GM18873 (cell line): Measurements from ENCODE around the gene CDHR4.
"Not testable (repeated sequence)": the region's sequence is repeated elsewhere in the genome, so short reads cannot be mapped to it uniquely, and the experiment has no call there.

Experiments
- ATAC-seq: cut with Tn5 transposase; IDR thresholded peaks from one replicate; pipeline ENCODE4 v1.9.1; 2021; ENCODE audit warnings: mild to moderate bottlenecking, moderate library complexity, moderate number of reproducible peaks; ENCODE audit not compliant: unreplicated experiment, low FRiP score

CDHR4 gene, protein sequence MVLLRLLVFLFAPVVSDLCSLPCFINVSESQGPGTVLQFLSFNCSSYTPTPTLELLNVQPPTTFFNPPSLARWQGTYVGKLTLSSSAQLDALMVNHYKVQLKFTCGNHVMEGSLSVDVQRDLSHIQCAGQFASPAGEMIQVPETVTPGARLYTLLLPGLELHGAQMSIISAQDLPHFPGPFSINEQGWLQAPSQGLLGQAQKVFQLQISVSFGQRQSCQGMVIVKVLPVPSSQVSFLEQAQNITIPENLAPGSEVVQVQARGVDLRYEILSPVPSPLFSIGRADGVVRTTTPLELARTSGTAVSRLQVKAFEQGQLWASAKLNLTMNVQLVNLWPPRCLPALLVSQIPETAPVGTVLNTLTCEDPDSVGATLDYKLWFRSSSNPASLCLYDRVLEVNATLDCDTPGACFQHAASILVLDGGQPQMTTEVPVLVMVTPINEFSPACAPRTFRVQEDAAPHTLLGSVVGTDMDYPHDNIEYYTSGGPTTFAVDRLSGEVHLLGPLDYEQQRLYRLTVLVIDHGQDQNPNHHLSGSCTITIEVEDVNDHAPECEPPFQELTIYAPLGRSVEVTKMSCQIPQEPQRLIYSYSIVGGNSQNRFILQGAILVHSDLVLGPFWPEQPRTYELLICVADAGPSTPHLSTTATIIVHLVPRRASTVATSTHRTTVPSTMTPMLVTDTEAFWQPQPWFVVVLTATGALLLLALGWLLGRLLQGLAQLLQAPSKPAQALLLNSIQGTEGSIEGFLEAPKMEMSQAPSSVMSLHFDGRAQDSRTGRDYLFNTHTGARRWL

GRCh38 chr3:49799761-49800160 lies at the start of gene CDHR4:
TSS of gene CDHR4 (minus strand) at chr3:49799873. CDS start at chr3:49799812, 61 bp downstream.
- no peak for ATAC-seq

DNA sequence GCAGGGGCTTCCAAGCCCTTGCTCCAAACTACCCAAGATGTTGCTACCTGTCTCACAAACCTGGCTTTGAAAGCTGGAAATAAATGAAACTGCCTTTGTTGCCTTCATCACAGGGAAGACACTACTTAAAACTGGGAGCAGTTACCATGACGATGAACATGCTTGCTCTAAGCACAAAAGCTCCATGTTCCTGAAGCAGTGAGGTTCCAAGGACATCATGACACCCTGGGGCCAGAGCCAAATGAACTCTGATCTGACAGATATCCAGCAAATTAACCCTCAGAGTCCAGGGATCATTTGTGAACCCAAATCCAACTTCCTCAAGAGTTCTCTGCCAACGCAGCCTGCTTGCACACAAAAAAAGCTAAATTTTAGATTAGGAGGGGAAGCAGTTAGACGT lies 46.0 kb upstream of the CDHR4 start:
- no peak for ATAC-seq

DNA sequence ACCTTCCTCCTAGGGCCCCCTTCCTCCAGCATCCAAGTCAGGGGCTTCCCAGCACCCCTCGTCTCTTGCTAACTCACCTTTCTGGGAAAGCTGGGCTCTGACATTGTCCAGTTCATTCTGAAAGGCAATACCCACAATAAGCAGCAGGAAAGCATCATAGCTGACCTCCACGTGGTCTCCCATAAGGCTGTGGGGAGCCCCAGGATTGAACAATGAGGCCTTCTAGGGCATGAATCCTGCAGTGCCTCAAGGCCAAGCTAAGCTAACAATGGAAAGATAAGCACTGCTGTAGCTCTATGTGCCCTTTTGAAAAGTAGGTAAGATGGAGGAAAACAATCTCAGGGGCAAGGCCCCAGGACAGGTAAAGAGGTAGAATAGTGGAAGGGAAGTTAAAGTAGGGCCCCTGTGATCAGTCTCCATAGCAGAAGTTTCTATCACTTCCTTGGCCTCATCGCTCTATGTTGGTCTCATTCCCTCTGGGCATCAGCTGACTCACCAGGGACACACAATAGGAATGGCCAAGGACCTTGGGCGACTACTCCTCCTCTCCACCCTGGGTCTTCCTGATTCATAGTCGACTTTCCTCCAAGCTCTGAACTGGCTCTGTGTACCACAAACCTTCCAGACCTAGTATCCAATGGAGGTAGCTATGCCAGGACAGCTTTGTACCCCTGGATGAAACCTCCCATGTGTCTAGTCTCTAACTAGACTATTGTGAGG lies 45.0 kb upstream of the CDHR4 start:
- no peak for ATAC-seq

DNA sequence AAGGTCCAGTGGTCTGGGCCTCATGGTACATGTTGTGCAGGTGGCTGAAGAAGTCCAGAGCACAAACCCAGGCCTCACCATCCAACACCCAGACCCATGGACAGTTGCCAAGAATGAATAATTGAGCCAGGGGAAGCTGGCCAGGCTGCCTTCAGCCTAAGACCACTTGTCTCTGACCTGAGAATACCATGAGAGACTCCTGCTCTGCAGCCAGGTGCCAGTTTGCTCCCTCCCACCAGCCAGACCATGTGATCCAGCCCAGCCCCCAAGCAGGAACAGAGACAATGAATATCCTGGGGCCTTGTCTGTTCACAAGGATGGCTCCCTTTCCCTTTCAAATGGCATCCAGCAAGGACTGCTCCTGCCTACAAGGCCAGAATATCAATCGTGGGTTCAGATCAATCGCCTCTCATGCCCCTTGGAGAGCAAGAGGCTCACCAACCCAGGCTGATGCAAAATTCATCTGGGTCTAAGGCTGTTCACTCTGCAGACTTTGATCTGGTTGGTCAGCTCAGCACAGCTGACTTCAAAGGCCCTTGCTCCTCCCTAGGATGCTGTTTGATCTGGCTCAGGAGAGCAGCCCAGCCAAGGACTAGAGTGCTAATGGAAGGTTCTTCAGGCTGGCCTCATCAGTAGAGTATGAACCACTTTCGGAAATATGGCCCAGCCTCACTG lies 43.3 kb upstream of the CDHR4 start:
- ATAC-seq: no peak

DNA sequence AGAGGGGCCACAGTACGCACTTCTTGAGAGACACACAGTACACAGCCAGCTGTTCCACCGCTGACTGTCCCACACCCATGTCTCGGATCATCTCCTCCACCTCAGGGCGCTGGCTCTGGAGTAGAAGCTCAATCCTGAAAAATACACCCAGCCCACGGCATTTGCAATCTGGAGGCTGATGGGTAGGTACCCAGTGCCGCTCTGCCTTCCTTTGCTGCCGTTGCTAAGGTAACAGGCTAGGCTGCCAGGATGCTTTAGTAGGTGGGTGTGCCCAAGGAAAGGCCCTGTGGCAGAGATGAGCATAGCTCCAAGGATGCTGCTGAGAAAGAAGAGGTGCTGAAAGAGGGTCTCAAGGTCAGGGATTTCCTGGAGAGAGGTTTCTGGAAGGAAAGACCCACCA lies 42.1 kb upstream of the CDHR4 start:
- no peak for ATAC-seq

DNA sequence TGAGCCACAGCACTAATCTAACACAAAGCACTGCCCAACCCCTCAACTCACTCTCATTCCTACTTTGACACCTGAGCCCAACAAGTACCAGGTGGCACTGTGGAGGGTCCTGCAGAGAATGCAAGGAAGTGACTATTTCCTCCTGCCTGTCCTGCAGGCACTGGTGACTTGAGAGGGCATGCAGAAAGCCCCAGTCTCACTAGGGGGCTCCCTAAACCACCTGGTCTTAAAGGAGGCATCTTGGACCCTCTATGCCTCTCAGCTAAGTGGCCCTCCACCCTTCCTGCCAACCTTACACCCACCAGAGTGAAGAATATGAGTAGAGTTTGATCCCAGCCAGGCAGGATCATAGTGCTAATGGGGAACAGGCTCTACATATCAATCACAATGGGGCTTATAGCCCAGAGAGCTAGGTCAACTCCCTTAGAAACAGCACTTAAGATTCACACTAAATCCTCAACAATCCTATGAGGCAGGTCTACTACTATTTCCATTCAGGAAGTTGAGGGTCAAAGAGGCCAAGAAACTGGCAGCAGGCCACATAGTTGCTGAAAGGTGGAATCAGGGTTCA lies 41.5 kb upstream of the CDHR4 start:
- no peak for ATAC-seq

DNA sequence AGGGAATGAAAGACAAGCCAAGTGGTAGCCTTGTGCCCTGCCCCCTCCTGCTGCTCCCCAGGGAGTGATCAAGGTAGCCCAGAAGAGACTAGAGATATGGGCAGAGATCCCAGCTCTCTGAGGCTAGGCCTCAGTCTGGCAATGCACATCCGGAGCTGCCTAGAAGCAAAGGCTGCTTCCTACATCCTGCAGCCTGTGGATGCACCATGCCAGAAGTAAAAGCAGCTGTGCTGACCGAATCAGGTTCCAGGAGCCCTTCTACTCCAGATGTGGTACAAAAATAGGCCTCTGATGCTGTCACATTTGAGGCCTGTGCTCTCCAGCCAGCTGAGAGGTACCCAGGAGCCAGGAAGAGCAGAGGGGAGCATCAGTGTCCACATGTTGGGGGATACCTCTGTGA lies 40.7 kb upstream of the CDHR4 start:
- no peak for ATAC-seq

DNA sequence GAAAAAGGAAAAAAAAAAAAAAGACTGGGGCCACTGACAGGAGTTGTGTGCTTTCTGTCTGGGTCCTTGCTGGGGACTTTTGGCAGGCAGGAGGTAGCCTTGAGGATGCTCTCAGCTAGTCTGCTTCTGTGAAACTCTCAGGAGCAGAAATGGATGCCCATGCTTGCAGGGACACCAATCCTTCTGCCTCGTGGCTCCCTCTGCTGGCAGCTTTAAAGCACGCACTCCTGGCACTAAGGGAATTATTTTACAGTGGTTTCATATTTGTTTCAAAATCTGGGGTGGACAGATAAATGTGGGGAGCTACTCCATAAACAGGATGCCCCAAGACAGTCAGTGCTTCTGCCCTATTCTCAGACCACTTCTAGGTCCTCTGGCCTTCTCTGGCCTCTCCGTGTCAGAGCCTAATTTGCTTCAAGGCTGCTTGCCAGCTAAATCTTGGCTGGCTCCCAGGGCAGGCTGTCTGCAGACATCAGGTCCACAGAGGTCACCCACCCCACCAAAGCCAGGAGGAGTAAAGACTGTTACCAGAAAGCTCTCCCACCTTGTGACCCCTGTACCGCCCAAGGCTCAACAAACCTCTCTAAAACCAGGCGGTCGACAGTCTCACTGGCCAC lies 39.6 kb upstream of the CDHR4 start:
- ATAC-seq: no peak

GRCh38 chr3:49831341-49831740 lies 31.7 kb upstream of the CDHR4 start:
- no peak for ATAC-seq

DNA sequence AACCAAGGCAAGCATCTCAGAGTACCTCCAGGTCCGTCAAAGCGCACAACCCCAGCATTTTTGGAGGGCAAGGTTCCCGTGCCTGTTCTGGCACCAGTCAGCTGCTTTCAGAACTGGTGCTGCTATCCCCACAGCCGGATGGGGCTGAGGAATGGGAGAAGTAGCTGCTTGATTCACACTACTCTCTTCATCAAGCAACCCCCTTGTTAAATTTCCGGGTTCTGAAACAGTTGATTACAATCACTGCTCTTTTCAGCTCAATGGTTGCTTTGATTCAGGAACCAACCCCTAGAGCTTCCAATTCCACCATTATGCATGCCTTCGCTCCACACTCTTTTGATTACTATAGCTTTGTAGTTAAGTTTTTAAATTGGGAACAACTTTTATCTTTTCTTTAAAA lies 26.3 kb upstream of the CDHR4 start:
- no peak for ATAC-seq

GRCh38 chr3:49823131-49823530 lies 23.5 kb upstream of the CDHR4 start:
- ATAC-seq: not testable (repeated sequence)

- no peak for ATAC-seq
Observed at GRCh38 chr3:49813497-49814174, 14.0 kb upstream of the CDHR4 start, which contains the start of gene UBA7. TSS of gene UBA7 (minus strand) at chr3:49813953. CDS start at chr3:49813787, 166 bp downstream.

DNA sequence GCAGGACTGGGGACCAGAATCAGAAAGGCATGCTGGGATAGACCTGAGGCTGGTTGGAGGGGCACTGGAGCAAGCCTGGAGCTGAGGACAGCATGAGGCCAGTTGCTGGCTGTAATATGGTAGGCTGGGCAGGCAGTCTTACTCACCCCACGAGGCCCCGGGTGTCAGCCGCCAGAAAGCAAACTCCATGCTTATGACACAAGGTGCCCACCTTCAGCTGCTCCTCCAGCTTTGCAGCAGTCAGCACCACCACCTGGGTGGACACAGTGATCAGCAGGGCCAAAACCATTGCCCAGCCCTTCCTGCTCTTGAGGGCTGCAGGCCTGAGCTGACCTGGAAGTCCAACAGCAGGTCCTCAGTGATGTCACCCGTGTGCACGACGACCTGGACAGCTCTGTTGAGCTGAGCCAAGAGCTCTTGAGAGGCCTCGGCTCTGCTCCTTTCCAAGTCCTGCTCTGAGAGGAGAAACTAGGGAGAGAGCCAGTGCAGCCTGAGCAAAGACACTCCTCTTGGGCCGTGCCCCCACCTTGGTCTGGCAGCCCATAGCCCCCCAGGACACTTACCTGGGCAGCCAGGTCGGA lies 13.3 kb upstream of the CDHR4 start:
- ATAC-seq: no peak

- no peak for ATAC-seq
Observed at GRCh38 chr3:49807431-49808114, 7.9 kb upstream of the CDHR4 start.

- no peak for ATAC-seq
Observed at GRCh38 chr3:49806850-49807249, 7.2 kb upstream of the CDHR4 start.

GRCh38 chr3:49805897-49806701 lies 6.4 kb upstream of the CDHR4 start:
- no peak for ATAC-seq

DNA sequence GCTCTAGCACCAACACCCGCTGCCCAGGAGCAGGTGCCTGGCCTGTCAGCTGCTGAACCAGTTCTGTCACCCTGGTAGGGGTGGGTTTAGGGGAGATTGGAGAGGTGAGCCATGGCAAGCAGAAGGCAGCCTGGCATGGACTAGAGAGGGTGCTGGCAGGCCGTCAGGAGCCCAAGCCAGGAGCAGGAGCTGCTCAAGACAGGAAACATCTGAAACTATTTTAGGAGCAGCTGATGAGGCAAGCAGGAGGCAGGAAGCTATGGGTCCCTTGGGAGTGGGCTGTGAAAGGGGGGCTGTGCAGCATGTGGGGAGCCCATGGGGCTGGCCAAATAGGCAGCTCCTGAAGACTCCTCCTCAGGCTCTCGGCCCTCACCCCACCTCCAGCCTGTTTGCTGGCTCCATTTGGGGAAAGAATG lies 5.7 kb upstream of the CDHR4 start:
- no peak for ATAC-seq
